ENCODE data around the gene ELK4. TPM values are rescaled to one million over a fixed set of nuclear protein-coding genes. Genes with fewer than 3 reads are reported as not detected.
A peak's percentile ranks its signal among the peaks of the same experiment; 100 is the strongest.

ELK4 gene
- polyA plus RNA-seq, 1 of the 3 experiments (the other 2 are of a cell fraction), result 2.6 TPM

GRCh38 chr1:205568469-205569361, 63.1 kb downstream of the ELK4 start:
- Histone ChIP-seq H3K36me3 (replicated peaks in 1 of 2; ENCODE audit: control insufficient read depth in 1 of 2, insufficient read depth in 2 of 2, low read length in 1 of 2) (no peaks in the 10 kb centered on the region), H3K79me2 (ENCODE audit: insufficient read depth) (no peaks in the 10 kb centered on the region), H3F3A (replicated peaks; ENCODE audit: insufficient read depth) (no peaks in the 10 kb centered on the region), H3K9me3 (no peaks in the 10 kb centered on the region), H2AFZ (ENCODE audit: low read depth) (no peak overlapping the region), H4K20me1 (ENCODE audit: insufficient read depth) (no peaks in the 10 kb centered on the region), H3K9me2 (no peaks in the 10 kb centered on the region), H3K27ac (ENCODE audit: low read depth in 2 of 2, low read length in 1 of 2) (no peak overlapping the region), H3K27me3 (ENCODE audit: insufficient read depth) (peaks cover 69% of the 10 kb centered on the region), H3K4me1 (ENCODE audit: control insufficient read depth in 1 of 2, insufficient read depth in 2 of 2, low read depth in 1 of 2, low read length in 1 of 2) (peaks cover 0 to 2% of the 10 kb centered on the region in 2 experiments; a peak in 1 of 4 replicates), H3K4me2 (no peak overlapping the region), H3K4me3 (ENCODE audit: low read depth in 2 of 2, low read length in 1 of 2) (peak overlapping the region in 1 of 2 experiments; percentile 27; a peak in 1 of 4 replicates), H3K9ac (no peak overlapping the region)
- WGBS (ENCODE audit: low lambda C conversion rate), result 23% methylated on average over 5 of the region's 90 CpGs
- POLR2A ChIA-PET, result no interaction called here
- CTCF ChIA-PET, result interaction anchor here (0.6 to 3.1 kb wide), 8 partner anchors 11 to 576 kb away, joined by 3 to 18 read pairs (median 5); no protein-coding TSS in a partner anchor
- no peak for TF ChIP-seq PBX3 (IDR thresholded peaks at IDR 0.05)
- TF ChIP-seq EZH2phosphoT487 (IDR thresholded peaks at IDR 0.05; ENCODE audit: borderline replicate concordance, low read depth), result 0 out of 2 replicates have a peak, but pooled peaks have one; percentile 49
- peak; percentile 77 for DNase-seq

GRCh38 chr1:205568135-205568468, 63.7 kb downstream of the ELK4 start:
- CTCF ChIA-PET, result interaction anchor here (0.8 to 2.9 kb wide), 4 partner anchors 23 to 409 kb away, joined by 3 to 18 read pairs (median 4); no protein-coding TSS in a partner anchor
- no peaks in the 10 kb centered on the region for H3K36me3 ChIP-seq (replicated peaks in 1 of 2; ENCODE audit: control insufficient read depth in 1 of 2, insufficient read depth in 2 of 2, low read length in 1 of 2)

More at GRCh38 chr1:205568135-205568468, 63.7 kb downstream of the ELK4 start:
- Histone ChIP-seq H3K4me2 (no peak overlapping the region), H3K27me3 (ENCODE audit: insufficient read depth) (peaks cover 68% of the 10 kb centered on the region), H3K4me1 (ENCODE audit: control insufficient read depth in 1 of 2, insufficient read depth in 2 of 2, low read depth in 1 of 2, low read length in 1 of 2) (peaks cover 0 to 2% of the 10 kb centered on the region in 2 experiments; a peak in 1 of 4 replicates), H3K27ac (ENCODE audit: low read depth in 2 of 2, low read length in 1 of 2) (no peak overlapping the region), H3K9ac (no peak overlapping the region), H4K20me1 (ENCODE audit: insufficient read depth) (no peaks in the 10 kb centered on the region), H3F3A (replicated peaks; ENCODE audit: insufficient read depth) (no peaks in the 10 kb centered on the region), H3K9me2 (no peaks in the 10 kb centered on the region), H3K4me3 (ENCODE audit: low read depth in 2 of 2, low read length in 1 of 2) (no peak overlapping the region), H2AFZ (ENCODE audit: low read depth) (no peak overlapping the region), H3K79me2 (ENCODE audit: insufficient read depth) (no peaks in the 10 kb centered on the region), H3K9me3 (no peaks in the 10 kb centered on the region)
- WGBS (ENCODE audit: low lambda C conversion rate), result 53% methylated on average over 5 of the region's 5 CpGs
- DNase-seq, result no peak
- no peak for TF ChIP-seq RFX5 (IDR thresholded peaks at IDR 0.05; ENCODE audit: low read length)
- no peak for TF ChIP-seq REST (IDR thresholded peaks at IDR 0.05; ENCODE audit: low read depth, low read length)
- no peak for TF ChIP-seq NRF1 (IDR thresholded peaks at IDR 0.05; ENCODE audit: low read depth, low read length)
- no peak for TF ChIP-seq TEAD4 (IDR thresholded peaks at IDR 0.05; ENCODE audit: borderline replicate concordance, insufficient read depth)
- no peak for TF ChIP-seq FOXM1 (IDR thresholded peaks at IDR 0.05; ENCODE audit: low read depth)
- no peak for TF ChIP-seq NFIC (IDR thresholded peaks at IDR 0.05; ENCODE audit: borderline replicate concordance)
- TF ChIP-seq RXRA (IDR thresholded peaks at IDR 0.05; ENCODE audit: borderline replicate concordance, low read depth), result no peak
- TF ChIP-seq USF2 (IDR thresholded peaks at IDR 0.05; ENCODE audit: borderline replicate concordance, low read depth, low read length), result no peak
- TF ChIP-seq JUND (IDR thresholded peaks at IDR 0.05), result no peak
- POLR2A ChIA-PET, result no interaction called here

Data from SK-N-SH (cell line).